Measurements from ENCODE around the gene EDN1. TPM values are rescaled to one million over a fixed set of nuclear protein-coding genes. Genes with fewer than 3 reads are reported as not detected.

Gene EDN1
- total and polyA plus RNA-seq, 9 of the 15 experiments (the other 6 are each of a cell fraction or from before 2014, with no cell fraction given) = 0.03 to 0.06 TPM; not detected in 7

DNA sequence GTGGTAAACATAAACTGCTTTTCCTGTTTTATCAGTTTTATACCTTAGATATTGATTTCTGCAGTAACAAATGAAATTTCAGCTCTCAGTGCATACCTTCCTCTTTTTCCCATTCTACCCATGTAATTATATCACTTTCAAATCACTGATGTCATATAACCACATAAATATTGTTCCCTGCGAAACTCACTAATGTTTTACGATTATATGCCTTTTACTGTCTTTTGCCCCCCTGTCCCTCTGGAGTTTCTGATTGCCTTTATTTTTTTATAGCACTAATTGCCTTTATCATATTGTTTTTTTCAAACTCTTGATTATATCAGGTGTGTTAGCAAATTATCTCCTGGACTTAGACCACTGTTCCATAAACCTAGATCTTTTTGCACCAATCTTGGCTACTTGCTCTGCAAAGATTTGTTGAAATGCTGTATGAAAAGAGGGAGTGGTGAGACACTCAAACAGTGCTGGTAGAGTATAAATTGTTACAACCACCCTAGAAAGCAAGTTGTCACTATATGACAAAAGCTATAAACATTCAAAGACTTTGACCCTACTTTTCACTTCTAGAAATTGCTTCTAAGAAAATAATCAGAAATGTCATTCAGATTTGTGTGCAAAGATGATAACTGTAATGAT, 29.6 kb upstream of the EDN1 start:
- DNase-seq (ENCODE audit: extremely low read depth in 1 of 4, low spot score in 3 of 4) (no peak), ATAC-seq (no peak), FAIRE-seq (no peak)
- H3K4me1 ChIP-seq (replicated peaks in 1 of 2; ENCODE audit: control insufficient read depth in 2 of 2, insufficient read depth in 2 of 2, low read length in 2 of 2) = no peaks in the 10 kb centered on the region
- no peak overlapping the region for H3K4me3 ChIP-seq
- ChIA-PET CTCF (ENCODE audit: low intra/inter-chr PET ratio) (no interaction called here), POLR2A (interaction anchor here (0.6 kb wide), 1 partner anchor 938 kb away, joined by 3 read pairs; no protein-coding TSS in a partner anchor)
- no peak overlapping the region for H3K4me2 ChIP-seq (ENCODE audit: insufficient read depth, low read length)
- in situ Hi-C loops (cut with MboI) = no loop called here
- H3K9me3 ChIP-seq (replicated peaks; ENCODE audit: control insufficient read depth, insufficient read depth, low read depth, low read length) = no peaks in the 10 kb centered on the region
- no peaks in the 10 kb centered on the region for H3K79me2 ChIP-seq (ENCODE audit: control insufficient read depth, insufficient read depth, low read length)
- 0% methylated on average over 2 of the region's 2 CpGs for WGBS (ENCODE audit: insufficient coverage, low coverage, missing lambda C conversion rate)
- no peak overlapping the region for H2AFZ ChIP-seq (ENCODE audit: low read depth, low read length)
- no peaks in the 10 kb centered on the region for H4K20me1 ChIP-seq (replicated peaks; ENCODE audit: control insufficient read depth, insufficient read depth, low read length)
- no peaks in the 10 kb centered on the region for H3K36me3 ChIP-seq (ENCODE audit: control insufficient read depth, insufficient read depth, low read length)
- intact Hi-C loops (cut with micrococcal nuclease) = no loop called here
- peaks cover 5 to 6% of the 10 kb centered on the region in 2 experiments; a peak in 2 of 5 replicates for H3K27me3 ChIP-seq (ENCODE audit: control insufficient read depth in 2 of 2, insufficient read depth in 2 of 2, low read length in 2 of 2)
- H3K27ac ChIP-seq (ENCODE audit: extremely low read depth, low read depth, low read length) = no peak overlapping the region
- no peak overlapping the region for H3K9ac ChIP-seq (ENCODE audit: insufficient read depth in 1 of 2, low read depth in 2 of 2, low read length in 2 of 2)
- BruUV-seq (replicated peaks) = no TSS peak
- TF ChIP-seq IFI16 (CRISPR knock-in tag; IDR thresholded peaks at IDR 0.05) (no peak), DNMT1 (IDR thresholded peaks at IDR 0.05) (no peak), PHTF2 (CRISPR knock-in tag; IDR thresholded peaks at IDR 0.05) (no peak), ZNF76 (CRISPR knock-in tag; IDR thresholded peaks at IDR 0.05; ENCODE audit: borderline replicate concordance) (no peak), ELF2 (CRISPR knock-in tag; IDR thresholded peaks at IDR 0.05) (no peak), NR2C1 (IDR thresholded peaks at IDR 0.05) (no peak), NR2C1 (tag; IDR thresholded peaks at IDR 0.05) (no peak), NRF1 (conservative IDR thresholded peaks at IDR 0.05 in 1 of 2, IDR thresholded peaks at IDR 0.05 in 1 of 2) (no peak), ZNF77 (CRISPR knock-in tag; IDR thresholded peaks at IDR 0.05) (no peak), PTBP1 (IDR thresholded peaks at IDR 0.05; ENCODE audit: low read depth, low read length) (no peak), ZNF174 (CRISPR knock-in tag; IDR thresholded peaks at IDR 0.05) (no peak)
- H3K9me1 ChIP-seq (ENCODE audit: control insufficient read depth, insufficient read depth, low read length) = no peaks in the 10 kb centered on the region
